Measurements from ENCODE around the gene FKBP8. TPM values are rescaled to one million over a fixed set of nuclear protein-coding genes. Genes with fewer than 3 reads are reported as not detected.

Gene FKBP8
- total RNA-seq, 2 experiments from 2014 or later = 147 to 152 TPM

DNA sequence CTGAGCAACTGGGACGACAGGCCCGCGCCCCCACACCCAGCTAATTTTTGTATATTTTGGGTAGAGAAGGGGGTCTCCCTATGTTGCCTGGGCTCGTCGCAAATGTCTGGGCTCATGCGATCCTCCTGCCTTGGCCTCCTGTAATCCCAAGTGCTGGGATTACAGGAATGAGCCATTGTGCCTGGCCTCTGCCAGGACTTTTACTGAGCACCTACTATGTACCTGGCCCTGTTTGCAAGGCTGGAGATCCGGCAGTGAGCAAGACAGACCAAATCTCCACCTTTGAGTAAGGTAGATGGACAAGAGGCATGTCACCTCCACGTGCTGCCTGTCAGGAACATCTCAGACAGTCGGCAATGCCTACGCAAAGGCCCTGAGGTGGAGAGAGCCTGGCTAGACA lies 6.9 kb downstream of the FKBP8 start:
- H3K4me1 ChIP-seq (ENCODE audit: insufficient read depth, low read length) = peaks cover 5% of the 10 kb centered on the region
- Mint-ChIP-seq H3K27me3 (no peaks in the 10 kb centered on the region), H3K27ac (no peak overlapping the region), H3K4me1 (ENCODE audit: low read depth) (peaks cover 7% of the 10 kb centered on the region), H3K9me3 (no peaks in the 10 kb centered on the region), H3K4me3 (peak overlapping the region; percentile 34), H3K36me3 (ENCODE audit: low read depth) (peaks cover 67% of the 10 kb centered on the region)
- DNase-seq (no peak), ATAC-seq (ENCODE audit: poor library complexity) (no peak)
- peaks cover 74% of the 10 kb centered on the region for H3K36me3 ChIP-seq (ENCODE audit: insufficient read depth, low read length)
- CTCF ChIA-PET = no interaction called here
- no peaks in the 10 kb centered on the region for H3K27me3 ChIP-seq (ENCODE audit: control insufficient read depth in 1 of 2, insufficient read depth in 2 of 2, low read length in 2 of 2)
- no peaks in the 10 kb centered on the region for H3K9me3 ChIP-seq (ENCODE audit: control insufficient read depth in 1 of 2, insufficient read depth in 1 of 2, low read length in 2 of 2)
- intact Hi-C loops (cut with DNase I, micrococcal nuclease) = no loop called here
- POLR2A ChIA-PET = interaction anchor here (1.0 kb wide), 1 partner anchor 14 kb away, joined by 6 read pairs; the partner anchor contains the start of gene ELL
- no peak overlapping the region for H3K27ac ChIP-seq (ENCODE audit: low read depth in 1 of 2, low read length in 2 of 2)
- no peak overlapping the region for H3K4me3 ChIP-seq (ENCODE audit: low read length)
- no peak for TF ChIP-seq CTCF (IDR thresholded peaks at IDR 0.05)

- no peak overlapping the region for H3K4me3 ChIP-seq (ENCODE audit: low read length)
- H3K4me1 ChIP-seq (ENCODE audit: insufficient read depth, low read length) = no peaks in the 10 kb centered on the region
- H3K36me3 ChIP-seq (ENCODE audit: insufficient read depth, low read length) = peaks cover 51% of the 10 kb centered on the region
- H3K36me3 Mint-ChIP-seq (ENCODE audit: low read depth) = peaks cover 41% of the 10 kb centered on the region
- no peaks in the 10 kb centered on the region for H3K27me3 ChIP-seq (ENCODE audit: control insufficient read depth in 1 of 2, insufficient read depth in 2 of 2, low read length in 2 of 2)
- ChIA-PET POLR2A (interaction anchor here (1.5 kb wide), 1 partner anchor 38 kb away, joined by 4 read pairs; the partner anchor contains the start of gene UBA52), CTCF (interaction anchor here (0.9 kb wide), 1 partner anchor 82 kb away, joined by 3 read pairs; no protein-coding TSS in a partner anchor)
- H3K9me3 Mint-ChIP-seq = no peaks in the 10 kb centered on the region
- ATAC-seq (ENCODE audit: poor library complexity) = no peak
- TF ChIP-seq CTCF (IDR thresholded peaks at IDR 0.05) = no peak
- no peaks in the 10 kb centered on the region for H3K27me3 Mint-ChIP-seq
- H3K27ac Mint-ChIP-seq = no peak overlapping the region
- DNase-seq = peak in 1 of 14 experiments; percentile 25
- no peaks in the 10 kb centered on the region for H3K4me1 Mint-ChIP-seq (ENCODE audit: low read depth)
- intact Hi-C loops (cut with DNase I, micrococcal nuclease) = no loop called here
- H3K9me3 ChIP-seq (ENCODE audit: control insufficient read depth in 1 of 2, insufficient read depth in 1 of 2, low read length in 2 of 2) = no peaks in the 10 kb centered on the region
- H3K27ac ChIP-seq (ENCODE audit: low read depth in 1 of 2, low read length in 2 of 2) = no peak overlapping the region
- H3K4me3 Mint-ChIP-seq = no peak overlapping the region
These were observed 10.3 kb downstream of the FKBP8 start for GRCh38 chr19:18533058-18533457.

- no peak for TF ChIP-seq CTCF (IDR thresholded peaks at IDR 0.05)
- ATAC-seq (ENCODE audit: poor library complexity) (no peak), DNase-seq (no peak)
- H3K9me3 Mint-ChIP-seq = no peaks in the 10 kb centered on the region
- no peaks in the 10 kb centered on the region for H3K4me1 Mint-ChIP-seq (ENCODE audit: low read depth)
- H3K9me3 ChIP-seq (ENCODE audit: control insufficient read depth in 1 of 2, insufficient read depth in 1 of 2, low read length in 2 of 2) = no peaks in the 10 kb centered on the region
- no peaks in the 10 kb centered on the region for H3K4me1 ChIP-seq (ENCODE audit: insufficient read depth, low read length)
- no peaks in the 10 kb centered on the region for H3K27me3 Mint-ChIP-seq
- H3K4me3 ChIP-seq (ENCODE audit: low read length) = no peak overlapping the region
- H3K27me3 ChIP-seq (ENCODE audit: control insufficient read depth in 1 of 2, insufficient read depth in 2 of 2, low read length in 2 of 2) = no peaks in the 10 kb centered on the region
- H3K27ac Mint-ChIP-seq = no peak overlapping the region
- intact Hi-C loops (cut with DNase I, micrococcal nuclease) = no loop called here
- no peak overlapping the region for H3K27ac ChIP-seq (ENCODE audit: low read depth in 1 of 2, low read length in 2 of 2)
- no peak overlapping the region for H3K4me3 Mint-ChIP-seq
- CTCF ChIA-PET = interaction anchor here (0.9 kb wide), 1 partner anchor 81 kb away, joined by 3 read pairs; no protein-coding TSS in a partner anchor
- POLR2A ChIA-PET = interaction anchor here (1.0 to 1.5 kb wide), 2 partner anchors 10 to 39 kb away, joined by 3 to 4 read pairs; partner anchors contain the start of gene UBA52
- H3K36me3 ChIP-seq (ENCODE audit: insufficient read depth, low read length) = peaks cover 43% of the 10 kb centered on the region
- H3K36me3 Mint-ChIP-seq (ENCODE audit: low read depth) = peaks cover 36% of the 10 kb centered on the region
These were observed 11.0 kb downstream of the FKBP8 start for GRCh38 chr19:18532168-18532890.
